ENCODE results near the gene CCDC63. TPM values are rescaled to one million over a fixed set of nuclear protein-coding genes. Genes with fewer than 3 reads are reported as not detected.
"Not testable (repeated sequence)": the region's sequence is repeated elsewhere in the genome, so short reads cannot be mapped to it uniquely, and the experiment has no call there.

CCDC63 gene
- total RNA-seq, 2 experiments from 2014 or later, result not detected

DNA sequence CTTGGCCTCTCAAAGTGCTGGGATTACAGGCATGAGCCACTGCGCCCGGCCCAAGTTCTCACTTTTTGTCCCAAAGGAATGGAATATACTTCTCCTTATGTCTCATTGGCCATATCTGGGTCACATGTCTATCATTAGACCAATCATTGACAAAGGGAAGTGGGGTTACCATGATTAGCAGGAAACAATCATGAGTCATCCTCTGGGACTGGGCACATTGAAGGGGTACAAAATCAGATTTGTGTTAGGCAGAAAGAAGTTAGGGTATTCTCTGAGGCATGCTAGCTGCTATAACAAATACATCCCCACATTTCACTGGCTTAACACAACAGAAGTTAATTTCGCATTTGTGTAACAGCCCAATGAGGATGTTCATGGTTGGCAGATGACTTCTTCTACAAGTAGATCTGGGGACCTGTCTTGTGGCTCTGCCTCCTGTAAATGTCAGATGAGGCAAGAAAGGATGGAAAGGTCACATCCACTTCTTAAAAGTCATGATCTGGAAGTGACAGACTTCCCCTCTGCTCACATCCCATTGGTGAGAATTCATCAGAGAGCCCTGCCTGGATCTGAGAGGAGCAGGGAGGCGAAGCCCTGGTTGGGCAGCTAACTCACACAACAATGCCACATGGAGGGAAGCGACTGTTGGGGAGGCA lies 3.1 kb downstream of the CCDC63 start:
- Mint-ChIP-seq H3K4me3 (no peak overlapping the region), H3K4me1 (peaks cover 8% of the 10 kb centered on the region), H3K9me3 (ENCODE audit: low read depth) (no peaks in the 10 kb centered on the region), H3K27ac (no peak overlapping the region), H3K36me3 (no peaks in the 10 kb centered on the region), H3K27me3 (peaks cover 51% of the 10 kb centered on the region)
- CTCF ChIA-PET, result no interaction called here
- DNase-seq, result no peak
- ATAC-seq, result peak; percentile 27

- CTCF ChIA-PET, result no interaction called here
- Mint-ChIP-seq H3K9me3 (ENCODE audit: low read depth) (no peaks in the 10 kb centered on the region), H3K4me3 (no peak overlapping the region), H3K27me3 (peaks cover 42% of the 10 kb centered on the region), H3K36me3 (no peaks in the 10 kb centered on the region), H3K4me1 (peaks cover 8% of the 10 kb centered on the region), H3K27ac (no peak overlapping the region)
- DNase-seq, result no peak
- ATAC-seq, result no peak
Observed at GRCh38 chr12:110850762-110851161, 4.0 kb downstream of the CCDC63 start.

- H3K4me3 Mint-ChIP-seq, result no peak overlapping the region
- H3K4me1 Mint-ChIP-seq, result peaks cover 3% of the 10 kb centered on the region
- CTCF ChIA-PET, result interaction anchor here (0.7 kb wide), 1 partner anchor 378 kb away, joined by 4 read pairs; no protein-coding TSS in a partner anchor
- no peaks in the 10 kb centered on the region for H3K36me3 Mint-ChIP-seq
- no peaks in the 10 kb centered on the region for H3K9me3 Mint-ChIP-seq (ENCODE audit: low read depth)
- H3K27ac Mint-ChIP-seq, result no peak overlapping the region
- DNase-seq (no peak), ATAC-seq (no peak)
- peaks cover 14% of the 10 kb centered on the region for H3K27me3 Mint-ChIP-seq
Observed at GRCh38 chr12:110853836-110854235, 7.0 kb downstream of the CCDC63 start.

- DNase-seq (no peak), ATAC-seq (no peak)
- peaks cover 4% of the 10 kb centered on the region for H3K4me1 Mint-ChIP-seq
- H3K4me3 Mint-ChIP-seq, result no peak overlapping the region
- H3K27me3 Mint-ChIP-seq, result peaks cover 4% of the 10 kb centered on the region
- H3K9me3 Mint-ChIP-seq (ENCODE audit: low read depth), result no peaks in the 10 kb centered on the region
- no peaks in the 10 kb centered on the region for H3K36me3 Mint-ChIP-seq
- CTCF ChIA-PET, result interaction anchor here (0.6 kb wide), 1 partner anchor 425 kb away, joined by 3 read pairs; no protein-coding TSS in a partner anchor
- H3K27ac Mint-ChIP-seq, result no peak overlapping the region
Observed at GRCh38 chr12:110856542-110856941, 9.8 kb downstream of the CCDC63 start.

DNA sequence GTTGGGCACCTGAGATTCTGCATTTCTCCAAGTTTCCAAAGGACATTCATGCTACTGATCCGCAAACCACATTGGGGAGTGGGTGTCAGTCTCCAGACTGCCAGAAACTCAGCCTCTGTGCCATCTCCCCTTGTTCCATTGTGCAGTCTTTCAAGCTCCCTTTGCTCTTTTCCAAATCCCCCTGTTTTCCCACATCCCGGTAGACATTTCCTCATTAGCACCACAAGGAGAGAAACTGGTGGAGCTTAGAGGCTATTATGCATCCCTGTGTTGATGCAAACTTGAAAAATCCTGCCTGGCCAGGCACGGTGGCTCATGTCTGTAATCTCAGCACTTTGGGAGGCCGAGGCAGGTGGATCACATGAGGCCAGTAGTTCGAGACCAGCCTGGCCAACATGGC lies 10.7 kb downstream of the CCDC63 start:
- ATAC-seq (no peak), DNase-seq (no peak)
- no peak overlapping the region for H3K4me3 Mint-ChIP-seq
- no peaks in the 10 kb centered on the region for H3K36me3 Mint-ChIP-seq
- no peak overlapping the region for H3K27ac Mint-ChIP-seq
- H3K27me3 Mint-ChIP-seq, result peaks cover 4% of the 10 kb centered on the region
- CTCF ChIA-PET, result no interaction called here
- no peaks in the 10 kb centered on the region for H3K9me3 Mint-ChIP-seq (ENCODE audit: low read depth)
- H3K4me1 Mint-ChIP-seq, result peaks cover 4% of the 10 kb centered on the region

DNA sequence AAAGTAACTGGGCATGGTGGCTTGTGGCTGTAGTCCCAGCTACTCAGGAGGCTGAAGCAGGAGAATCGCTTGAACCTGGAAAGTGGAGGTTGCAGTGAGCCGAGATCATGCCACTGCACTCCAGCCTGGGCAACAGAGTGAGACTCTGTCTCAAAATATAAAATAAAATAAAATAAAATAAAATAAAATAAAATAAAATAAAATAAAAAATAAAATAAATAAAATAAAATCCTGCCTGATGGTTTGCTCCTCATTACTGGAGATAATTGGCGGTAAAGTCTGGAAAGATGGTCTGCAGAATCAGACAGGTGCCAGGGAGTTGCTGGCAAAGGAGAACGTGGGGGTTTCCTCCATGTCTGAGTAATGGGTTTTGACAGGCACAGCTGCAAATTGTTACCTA lies 11.2 kb downstream of the CCDC63 start:
- ATAC-seq; H3K36me3 Mint-ChIP-seq; H3K27ac Mint-ChIP-seq; CTCF ChIA-PET; DNase-seq; H3K4me1 Mint-ChIP-seq; H3K9me3 Mint-ChIP-seq (ENCODE audit: low read depth); H3K4me3 Mint-ChIP-seq; H3K27me3 Mint-ChIP-seq: not testable (repeated sequence)

GRCh38 chr12:110858848-110859247 lies 12.1 kb downstream of the CCDC63 start:
- H3K4me3 Mint-ChIP-seq, result no peak overlapping the region
- H3K36me3 Mint-ChIP-seq, result no peaks in the 10 kb centered on the region
- H3K27ac Mint-ChIP-seq, result no peak overlapping the region
- DNase-seq (no peak), ATAC-seq (no peak)
- peaks cover 4% of the 10 kb centered on the region for H3K4me1 Mint-ChIP-seq
- no peaks in the 10 kb centered on the region for H3K9me3 Mint-ChIP-seq (ENCODE audit: low read depth)
- no peaks in the 10 kb centered on the region for H3K27me3 Mint-ChIP-seq
- CTCF ChIA-PET, result interaction anchor here (0.9 kb wide), 1 partner anchor 29 kb away, joined by 3 read pairs; no protein-coding TSS in a partner anchor

DNA sequence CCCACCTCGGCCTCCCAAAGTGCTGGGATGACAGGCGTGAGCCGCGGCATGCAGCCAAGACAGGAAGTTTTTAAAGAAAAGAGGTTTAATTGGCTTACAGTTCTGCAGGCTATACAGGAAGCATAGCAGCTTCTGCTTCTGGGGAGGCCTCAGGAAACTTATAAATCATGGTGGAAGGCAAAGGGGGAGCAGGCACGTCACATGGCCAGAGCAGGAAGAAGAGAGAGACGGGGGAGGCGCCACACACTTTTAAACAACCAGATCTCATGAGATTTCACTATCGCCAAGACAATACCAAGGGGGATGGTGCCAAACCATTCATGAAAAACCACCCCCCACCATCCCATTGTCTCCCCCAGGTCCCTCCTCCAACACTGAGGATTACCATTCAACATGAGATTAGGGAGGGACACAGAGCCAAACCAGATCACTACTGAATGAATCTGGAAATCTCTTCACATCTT lies 14.1 kb downstream of the CCDC63 start:
- ATAC-seq (no peak), DNase-seq (no peak)
- H3K27me3 Mint-ChIP-seq, result no peaks in the 10 kb centered on the region
- H3K36me3 Mint-ChIP-seq, result no peaks in the 10 kb centered on the region
- H3K4me1 Mint-ChIP-seq, result peaks cover 4% of the 10 kb centered on the region
- H3K27ac Mint-ChIP-seq, result no peak overlapping the region
- H3K9me3 Mint-ChIP-seq (ENCODE audit: low read depth), result no peaks in the 10 kb centered on the region
- CTCF ChIA-PET, result interaction anchor here (1.5 kb wide), 1 partner anchor 27 kb away, joined by 3 read pairs; no protein-coding TSS in a partner anchor
- no peak overlapping the region for H3K4me3 Mint-ChIP-seq

- CTCF ChIA-PET, result interaction anchor here (1.5 kb wide), 1 partner anchor 26 kb away, joined by 3 read pairs; no protein-coding TSS in a partner anchor
- no peaks in the 10 kb centered on the region for H3K27me3 Mint-ChIP-seq
- H3K27ac Mint-ChIP-seq, result no peak overlapping the region
- no peaks in the 10 kb centered on the region for H3K36me3 Mint-ChIP-seq
- no peak for DNase-seq
- peaks cover 4% of the 10 kb centered on the region for H3K4me1 Mint-ChIP-seq
- no peaks in the 10 kb centered on the region for H3K9me3 Mint-ChIP-seq (ENCODE audit: low read depth)
- no peak overlapping the region for H3K4me3 Mint-ChIP-seq
- no peak for ATAC-seq
Observed at GRCh38 chr12:110861729-110862128, 14.9 kb downstream of the CCDC63 start.

DNA sequence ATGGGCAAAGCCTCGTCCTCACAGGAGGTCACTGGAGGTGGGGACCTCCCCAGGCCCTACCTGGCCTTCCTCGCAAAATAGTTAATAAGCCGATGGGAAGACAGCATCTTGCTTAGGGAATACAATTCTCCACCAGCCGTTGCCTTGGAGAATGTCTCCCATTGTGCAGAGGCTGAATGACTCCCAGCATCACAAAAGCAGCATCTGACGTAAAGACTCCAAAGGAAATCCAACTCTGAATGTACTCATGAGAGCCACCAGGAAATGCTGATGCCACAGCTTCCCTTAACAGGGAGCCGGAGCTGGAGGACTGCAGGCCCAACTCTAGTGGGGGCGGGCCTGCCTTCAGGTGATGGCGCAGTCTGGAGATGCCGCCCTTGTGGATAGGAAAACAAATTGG lies 15.5 kb downstream of the CCDC63 start:
- ATAC-seq (no peak), DNase-seq (no peak)
- H3K9me3 Mint-ChIP-seq (ENCODE audit: low read depth), result no peaks in the 10 kb centered on the region
- H3K4me3 Mint-ChIP-seq, result no peak overlapping the region
- H3K4me1 Mint-ChIP-seq, result peaks cover 4% of the 10 kb centered on the region
- no peak overlapping the region for H3K27ac Mint-ChIP-seq
- CTCF ChIA-PET, result interaction anchor here (1.5 kb wide), 1 partner anchor 26 kb away, joined by 3 read pairs; no protein-coding TSS in a partner anchor
- no peaks in the 10 kb centered on the region for H3K36me3 Mint-ChIP-seq
- H3K27me3 Mint-ChIP-seq, result no peaks in the 10 kb centered on the region

GRCh38 chr12:110863161-110863560 lies 16.4 kb downstream of the CCDC63 start:
- Mint-ChIP-seq H3K27ac (no peak overlapping the region), H3K36me3 (no peaks in the 10 kb centered on the region), H3K4me3 (no peak overlapping the region), H3K27me3 (no peaks in the 10 kb centered on the region), H3K9me3 (ENCODE audit: low read depth) (no peaks in the 10 kb centered on the region), H3K4me1 (peaks cover 4% of the 10 kb centered on the region)
- CTCF ChIA-PET, result no interaction called here
- ATAC-seq (no peak), DNase-seq (no peak)

DNA sequence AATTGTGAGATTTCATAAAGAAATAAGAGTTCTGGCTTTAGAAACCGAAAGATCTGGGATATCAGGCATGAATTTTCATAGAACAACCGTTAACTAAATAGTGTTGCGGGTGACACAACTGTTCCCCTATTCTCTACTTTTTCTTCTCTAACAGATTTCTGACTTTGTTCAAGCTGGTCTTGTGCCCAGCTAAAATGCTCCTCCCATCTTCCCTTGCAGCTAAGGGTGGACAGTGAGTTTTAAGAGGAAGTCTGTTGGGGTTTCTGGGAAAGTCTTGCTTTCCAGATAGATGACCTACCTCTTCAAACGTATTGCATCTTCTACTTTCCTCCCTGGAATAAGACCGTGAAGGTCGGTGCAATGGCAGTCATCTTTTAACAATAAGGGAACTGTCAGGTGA lies 18.7 kb downstream of the CCDC63 start:
- no peak for ATAC-seq
- CTCF ChIA-PET, result interaction anchor here (1.2 kb wide), 1 partner anchor 20 kb away, joined by 3 read pairs; no protein-coding TSS in a partner anchor
- DNase-seq, result no peak
- no peaks in the 10 kb centered on the region for H3K27me3 Mint-ChIP-seq
- H3K4me3 Mint-ChIP-seq, result no peak overlapping the region
- no peak overlapping the region for H3K27ac Mint-ChIP-seq
- H3K4me1 Mint-ChIP-seq, result peaks cover 4% of the 10 kb centered on the region
- no peaks in the 10 kb centered on the region for H3K36me3 Mint-ChIP-seq
- H3K9me3 Mint-ChIP-seq (ENCODE audit: low read depth), result no peaks in the 10 kb centered on the region

- Mint-ChIP-seq H3K9me3 (ENCODE audit: low read depth) (no peaks in the 10 kb centered on the region), H3K27me3 (peaks cover 3% of the 10 kb centered on the region), H3K36me3 (no peaks in the 10 kb centered on the region), H3K4me3 (no peak overlapping the region), H3K27ac (no peak overlapping the region), H3K4me1 (no peaks in the 10 kb centered on the region)
- CTCF ChIA-PET, result no interaction called here
- ATAC-seq (no peak), DNase-seq (no peak)
Observed at GRCh38 chr12:110869026-110869425, 22.2 kb downstream of the CCDC63 start.

GRCh38 chr12:110869803-110870202 lies 23.0 kb downstream of the CCDC63 start:
- Mint-ChIP-seq H3K36me3 (no peaks in the 10 kb centered on the region), H3K9me3 (ENCODE audit: low read depth) (no peaks in the 10 kb centered on the region), H3K4me1 (no peaks in the 10 kb centered on the region), H3K4me3 (no peak overlapping the region), H3K27me3 (peaks cover 3% of the 10 kb centered on the region), H3K27ac (no peak overlapping the region)
- CTCF ChIA-PET, result interaction anchor here (0.8 kb wide), 1 partner anchor 18 kb away, joined by 3 read pairs; no protein-coding TSS in a partner anchor
- DNase-seq, result no peak
- no peak for ATAC-seq
